Nucleus accumbens (tissue), 56 donors: ENCODE results near the gene UBE2J1.
A peak's percentile ranks its signal among the peaks of the same experiment; 100 is the strongest.

Experiments used
- DNase-seq, 56 donors: peaks; one replicate each; lab custom pipeline; 2025; lab: John Stamatoyannopoulos, UW

The UBE2J1 gene

DNA sequence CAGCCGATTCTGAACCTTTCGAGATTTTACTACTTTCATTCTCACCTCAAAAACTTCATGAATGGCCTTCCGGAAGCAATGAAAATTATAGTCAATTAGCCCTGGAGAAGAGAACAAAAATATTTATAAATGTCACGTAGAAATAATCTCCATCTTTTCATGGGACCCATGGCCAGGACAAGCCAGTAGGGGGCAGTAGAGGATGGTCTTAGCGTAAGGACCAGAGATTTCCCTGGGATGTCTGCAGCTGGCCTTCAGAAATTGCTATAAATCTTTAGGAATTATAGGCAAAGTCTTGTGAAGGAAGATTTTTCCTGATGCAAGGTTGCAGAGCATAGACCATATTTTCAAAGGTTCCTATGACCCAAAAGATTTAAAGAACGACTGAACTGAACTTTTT, 15.6 kb upstream of the UBE2J1 start:
- DNase-seq: peak in 30 of 56 donors; percentile 4 to 80 (median 32)

DNA sequence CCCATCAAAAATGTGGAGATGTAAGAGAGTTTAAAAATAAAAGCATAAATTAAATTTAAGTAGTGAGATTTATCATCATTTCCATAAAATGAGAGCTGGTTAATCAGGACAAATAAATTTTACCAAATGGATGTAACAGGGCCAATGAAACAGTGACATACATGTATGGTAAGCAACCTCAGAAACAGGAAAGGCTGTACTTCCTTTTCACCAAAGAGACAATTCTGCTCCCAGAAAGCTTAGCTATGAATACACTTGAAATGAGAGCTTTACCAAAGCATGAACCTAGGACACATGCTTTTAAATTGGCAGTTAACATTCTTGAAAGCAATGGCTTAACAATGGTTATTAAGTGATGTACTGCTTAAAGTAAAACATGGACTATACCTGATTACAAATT, 12.1 kb upstream of the UBE2J1 start:
- DNase-seq: no peak

DNA sequence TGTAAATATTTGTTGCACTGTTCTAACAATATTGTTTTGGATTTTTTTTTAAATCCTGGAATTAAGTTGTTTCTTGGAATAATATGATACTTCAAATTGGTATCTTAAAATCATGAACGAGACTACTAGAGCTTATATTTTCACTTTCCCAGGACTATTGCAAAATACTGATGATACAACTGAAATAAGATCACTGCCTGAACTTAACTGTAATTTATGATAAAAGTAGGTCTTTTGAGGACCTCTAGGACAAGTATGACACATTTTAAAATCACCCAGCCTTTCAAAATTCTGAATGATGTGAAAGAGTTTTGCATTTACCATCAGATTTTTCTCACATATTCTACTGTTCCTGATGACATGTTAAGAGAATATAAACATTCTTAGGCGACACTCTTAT, 8.6 kb upstream of the UBE2J1 start:
- no peak for DNase-seq

DNA sequence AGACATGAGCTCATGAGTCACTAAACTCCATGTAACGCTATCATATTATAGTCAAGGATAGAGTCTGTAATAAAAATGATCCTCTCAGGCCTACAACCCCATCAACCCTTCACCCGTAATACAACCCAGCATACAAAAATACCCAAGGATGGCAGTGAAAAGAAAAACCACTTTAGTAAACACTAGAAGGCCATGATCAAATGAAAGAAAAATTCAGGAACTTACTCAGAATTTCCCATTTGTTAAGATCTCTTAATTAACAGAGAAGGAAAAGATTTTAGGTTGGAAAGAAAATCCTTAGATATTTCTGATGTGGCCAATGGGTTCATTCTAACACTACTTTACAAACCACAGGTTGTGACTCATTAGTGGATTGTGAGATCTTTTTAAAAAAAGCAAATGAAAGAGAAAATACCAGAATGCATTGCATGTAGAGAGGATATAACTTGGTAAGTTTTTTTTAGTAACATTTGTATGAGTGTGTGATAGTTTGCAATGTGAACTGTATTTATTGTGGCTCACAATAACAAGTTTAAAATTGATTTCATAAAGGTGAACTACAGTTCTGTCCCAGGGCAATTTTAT, 8.0 kb upstream of the UBE2J1 start:
- no peak for DNase-seq

DNA sequence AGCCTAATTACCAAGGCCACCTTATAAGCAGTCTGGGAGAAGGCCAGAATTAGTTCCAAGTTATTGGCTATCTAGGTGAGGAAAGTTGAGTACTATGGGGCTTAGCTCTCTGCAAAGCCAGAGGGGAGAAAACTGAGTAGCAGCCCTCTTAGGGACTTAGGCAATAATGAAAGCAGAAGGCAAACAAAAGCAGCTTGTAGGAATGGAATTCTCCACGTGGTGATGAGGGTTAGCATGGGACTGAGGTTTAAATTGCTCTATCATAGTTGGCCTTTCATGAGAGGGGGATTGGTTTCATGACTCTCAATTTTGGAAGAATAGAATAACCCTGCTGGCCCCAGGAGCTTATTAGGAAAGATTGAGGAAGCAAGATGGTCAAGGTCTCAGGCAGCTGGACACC, 7.0 kb upstream of the UBE2J1 start:
- no peak for DNase-seq

DNA sequence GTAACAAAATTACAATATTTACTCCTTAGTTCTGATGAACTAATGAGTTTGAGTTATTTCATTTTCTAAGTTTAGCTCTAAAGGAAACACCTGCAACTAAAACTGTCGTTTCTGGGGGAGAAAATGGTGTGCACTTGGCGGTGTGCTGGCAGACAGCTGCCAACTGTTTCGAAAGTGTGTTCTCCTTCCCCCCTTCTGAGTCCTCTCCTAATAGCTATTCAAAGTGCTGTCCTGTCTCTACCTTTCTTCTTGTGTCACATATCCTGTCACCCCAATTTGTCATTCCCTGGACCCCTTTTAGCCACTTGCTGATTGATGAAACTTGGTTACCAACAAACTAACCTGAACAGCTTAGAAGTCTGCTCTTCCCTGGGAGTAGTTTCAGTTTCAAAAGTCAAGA, 4.9 kb upstream of the UBE2J1 start:
- no peak for DNase-seq

DNA sequence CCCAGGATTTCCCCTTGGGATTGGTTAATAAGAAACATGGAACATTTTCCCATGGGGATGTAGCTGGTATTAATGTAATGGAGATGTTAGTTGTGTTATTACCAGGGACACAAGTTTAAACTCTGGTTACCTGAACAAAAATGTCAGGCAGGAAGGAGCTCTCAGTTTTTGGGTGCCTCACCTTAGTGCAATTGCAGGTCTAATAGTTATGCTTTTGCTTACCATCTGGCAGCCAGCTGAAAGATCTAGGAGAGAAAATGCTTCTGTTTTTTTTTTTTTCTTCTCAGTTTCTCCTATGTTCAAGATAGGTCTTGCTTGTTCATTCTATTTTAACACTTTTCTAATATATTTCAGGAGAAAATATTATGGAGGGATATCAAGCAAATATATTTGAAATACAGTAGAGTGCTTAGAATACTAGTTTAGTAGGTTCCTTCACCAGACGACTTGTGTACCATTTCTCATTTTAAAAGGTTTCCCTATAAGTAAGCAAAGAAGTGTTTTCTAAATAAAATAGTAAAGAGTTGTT, 4.2 kb upstream of the UBE2J1 start:
- DNase-seq: no peak

DNA sequence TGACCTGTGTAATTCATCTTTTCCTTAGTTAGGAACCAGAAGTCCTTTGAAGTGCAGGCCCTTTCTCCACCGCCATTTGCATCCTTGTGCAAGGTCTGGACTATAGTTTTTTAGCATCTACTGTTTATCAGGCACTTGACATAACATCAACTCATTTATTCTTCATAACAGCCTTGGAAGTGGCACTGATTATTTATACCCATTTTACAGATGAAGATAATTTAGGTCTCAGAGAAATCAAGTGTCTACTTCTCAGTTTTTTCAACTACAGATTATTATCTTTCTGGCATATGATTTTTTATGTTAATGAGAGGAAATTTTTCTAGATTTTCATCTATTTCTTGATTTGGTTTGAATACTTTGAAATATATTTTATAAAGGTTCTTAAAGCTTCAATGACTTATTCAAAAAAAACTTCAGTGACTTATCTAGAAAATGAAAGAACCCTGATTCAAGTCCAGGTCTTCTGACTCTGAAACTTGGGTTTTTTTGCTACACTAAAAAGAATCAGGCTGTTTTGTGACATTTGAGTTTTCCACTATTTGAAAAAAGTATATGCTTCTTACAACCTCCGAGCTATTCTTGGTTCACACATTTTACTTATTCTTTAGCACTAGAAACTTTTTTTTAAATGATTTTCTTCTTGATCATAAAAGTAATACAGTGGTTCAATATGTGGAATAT, 3.1 kb upstream of the UBE2J1 start:
- DNase-seq: no peak

DNA sequence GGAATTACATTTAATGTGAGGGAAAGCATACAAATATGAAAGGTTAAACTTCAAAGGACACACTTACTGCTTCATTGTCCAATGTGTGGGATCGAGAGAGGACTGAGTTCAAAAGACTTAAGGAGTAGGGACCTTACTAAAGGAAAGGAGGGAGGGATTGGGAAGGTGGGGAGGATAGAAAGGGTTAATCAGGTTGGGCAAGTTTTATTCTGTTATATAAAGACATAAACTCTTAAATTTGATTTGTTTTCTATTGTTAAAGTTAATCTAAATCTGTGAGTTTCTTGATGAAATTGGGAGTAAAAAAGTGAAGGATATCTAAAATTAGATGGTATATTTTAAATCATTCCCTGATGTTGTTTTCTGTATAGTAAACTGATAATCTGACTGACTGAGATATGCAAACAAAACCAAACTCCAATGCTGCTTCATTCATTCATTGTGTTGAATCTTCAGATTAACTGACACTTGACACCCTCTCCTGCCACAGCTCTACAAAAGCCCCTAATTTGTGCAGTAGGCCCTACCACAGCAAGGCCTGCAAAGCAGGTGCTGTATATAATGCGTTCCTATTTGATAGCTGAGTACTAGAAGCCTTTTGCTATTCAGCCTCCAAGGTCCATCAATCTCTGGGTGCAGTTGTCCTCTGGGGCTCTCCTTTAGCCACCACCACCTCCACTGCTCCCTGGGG, 1.3 kb upstream of the UBE2J1 start:
- DNase-seq: no peak

DNA sequence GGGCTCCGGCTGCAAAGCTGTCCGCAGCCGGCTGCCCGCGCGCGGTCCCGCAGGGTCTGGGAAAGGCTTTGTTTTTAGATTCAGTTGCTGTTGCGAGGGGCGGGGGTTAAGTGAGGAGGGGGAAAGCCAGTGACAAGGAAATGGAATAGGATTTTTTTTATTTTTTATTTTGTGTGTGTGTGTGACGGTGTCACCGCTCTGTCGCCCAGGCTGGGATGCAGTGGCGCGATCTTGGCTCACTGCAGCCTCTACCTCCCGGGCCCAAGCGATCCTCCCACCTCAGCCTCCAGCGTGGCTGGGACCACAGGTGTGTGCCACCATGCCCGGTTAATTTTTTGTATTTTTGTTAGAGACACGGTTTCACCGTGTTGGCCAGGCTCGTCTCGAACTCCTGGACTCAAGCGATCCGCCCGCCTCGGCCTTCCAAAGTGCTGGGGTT, 615 bp upstream of the UBE2J1 start:
- DNase-seq: peak in 1 of 56 donors; percentile 27

DNA sequence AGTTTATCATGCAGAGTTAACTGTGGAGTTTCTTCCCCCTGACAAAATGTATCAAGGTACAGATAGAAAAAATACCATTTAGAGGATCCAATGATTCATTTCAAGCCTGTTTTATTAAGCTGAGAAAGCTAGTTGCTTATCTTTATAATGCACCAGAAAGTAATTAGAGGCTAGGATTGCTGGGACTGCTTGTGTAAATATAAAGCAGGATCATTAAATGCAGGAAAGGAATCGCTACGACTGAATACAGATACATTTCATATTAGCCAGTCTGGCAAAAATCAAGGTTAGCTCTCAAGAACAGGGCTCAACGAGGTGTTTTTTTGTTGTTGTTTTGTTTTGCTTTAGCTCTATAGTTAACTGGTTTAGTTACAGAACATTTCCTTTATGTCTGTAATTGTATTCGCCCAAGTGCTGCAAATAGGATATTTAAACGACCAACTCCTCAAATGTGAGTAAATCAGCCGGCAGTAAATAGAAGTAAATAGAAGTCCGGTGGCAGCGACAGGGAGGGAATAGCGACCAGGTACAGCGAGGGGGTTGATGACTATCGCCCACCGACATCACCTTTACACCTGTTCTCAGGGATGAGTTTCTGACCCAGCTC, 748 bp downstream of the UBE2J1 start:
- DNase-seq: no peak

DNA sequence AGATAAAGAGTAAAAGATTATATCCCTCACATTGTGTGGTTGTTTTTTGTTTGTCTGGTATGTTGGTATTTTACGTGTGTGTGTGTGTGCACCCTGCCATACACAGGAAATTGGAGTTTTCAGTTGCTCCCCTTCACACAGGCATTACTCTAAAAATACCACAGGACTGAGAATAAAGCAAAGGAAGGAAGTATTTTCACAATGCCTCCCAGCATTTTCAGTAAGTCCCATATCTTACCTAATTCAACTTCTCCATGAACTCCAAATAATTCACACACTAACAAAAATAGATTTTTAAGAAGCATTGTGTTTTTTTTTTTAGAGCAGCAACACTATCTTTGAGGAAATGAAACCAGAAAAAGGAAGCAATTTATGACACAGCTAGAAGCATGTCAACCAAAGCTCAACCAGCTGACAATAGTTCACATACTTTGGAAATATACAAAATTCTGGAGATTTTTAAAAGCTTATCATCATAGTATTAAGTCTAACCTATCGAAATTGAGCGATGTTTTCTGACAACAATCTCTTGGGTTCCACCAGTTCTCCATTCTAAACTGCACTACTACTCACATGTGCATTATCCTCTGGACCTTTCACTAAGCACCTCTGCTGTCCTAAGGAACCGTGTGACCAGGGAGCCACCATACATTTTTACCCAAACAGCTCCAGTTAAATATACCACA, 2.1 kb downstream of the UBE2J1 start:
- no peak for DNase-seq

DNA sequence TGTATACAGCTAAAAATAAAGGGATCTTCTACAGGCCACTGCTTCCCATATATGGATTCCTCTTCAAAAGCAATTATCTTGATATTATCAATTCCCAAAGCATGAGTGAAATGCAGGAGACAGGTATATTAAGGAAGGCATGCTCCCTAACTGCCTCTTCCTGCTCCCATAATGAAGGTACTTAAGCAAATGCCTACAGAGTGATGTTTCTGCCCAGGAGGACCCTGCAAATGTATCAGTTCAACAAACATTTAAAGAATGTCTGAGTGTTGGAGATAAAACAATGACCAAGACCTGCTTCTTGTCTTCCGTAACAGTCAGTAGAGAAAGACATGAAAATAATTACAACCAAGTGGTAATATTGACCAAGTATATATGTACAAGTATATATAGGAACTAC, 4.2 kb downstream of the UBE2J1 start:
- no peak for DNase-seq

DNA sequence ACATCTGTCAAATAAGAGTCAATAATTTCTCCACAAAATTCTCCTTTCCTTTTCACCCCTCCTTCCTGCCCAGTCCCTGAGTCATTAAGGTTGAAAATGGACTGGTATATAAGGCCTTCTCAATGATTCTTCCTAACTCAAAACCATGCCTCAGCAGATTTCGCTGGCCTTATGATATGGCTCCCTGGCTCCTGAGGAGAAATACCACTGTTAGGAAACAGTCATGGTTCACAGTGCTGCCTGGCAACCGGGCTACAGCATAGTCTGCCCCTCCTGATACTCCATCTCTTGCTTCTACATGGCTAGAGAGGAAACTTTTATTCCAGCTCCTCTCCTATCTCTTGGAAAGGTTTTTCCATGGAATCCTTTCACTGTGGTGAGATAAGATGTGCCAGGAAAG, 4.7 kb downstream of the UBE2J1 start:
- DNase-seq: no peak

DNA sequence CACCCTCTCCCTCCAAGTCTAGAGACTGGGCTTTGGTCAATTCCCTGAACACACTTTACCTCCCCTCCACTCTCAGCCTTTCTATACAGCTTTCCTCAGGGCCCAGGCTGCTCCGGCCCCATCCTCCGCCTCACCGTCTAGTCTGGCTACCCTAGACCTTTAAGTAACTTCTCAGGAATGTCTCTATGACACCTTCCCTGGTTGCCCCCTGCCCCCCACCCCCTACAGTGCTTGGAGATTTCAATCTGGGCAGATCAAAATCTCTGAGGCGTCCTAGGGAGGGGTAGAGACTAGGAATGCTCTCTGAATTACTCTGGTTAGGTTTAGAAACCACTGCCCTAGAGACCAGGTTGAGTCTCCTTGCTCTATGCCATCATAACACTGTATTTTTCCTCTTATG, 6.1 kb downstream of the UBE2J1 start:
- DNase-seq: no peak

DNA sequence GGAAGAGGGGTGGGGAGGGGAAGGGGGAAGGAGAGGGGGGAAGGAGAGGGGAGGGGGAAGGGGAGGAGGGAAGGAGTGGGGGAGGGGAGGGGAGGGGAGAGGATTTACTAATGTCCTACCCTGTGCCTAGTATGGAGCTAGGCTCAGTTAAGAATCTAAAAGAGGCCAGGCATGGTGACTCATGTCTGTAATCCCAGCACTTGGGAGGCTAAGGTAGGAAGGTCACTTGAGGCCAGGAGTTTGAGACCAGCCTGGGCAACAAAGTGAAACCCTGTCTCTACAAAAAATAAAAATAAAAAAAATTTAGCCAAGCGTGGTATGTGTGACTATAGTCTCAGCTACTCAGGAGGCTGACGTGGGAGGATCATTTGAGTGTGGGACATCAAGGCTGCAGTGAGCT, 13.0 kb downstream of the UBE2J1 start:
- no peak for DNase-seq

DNA sequence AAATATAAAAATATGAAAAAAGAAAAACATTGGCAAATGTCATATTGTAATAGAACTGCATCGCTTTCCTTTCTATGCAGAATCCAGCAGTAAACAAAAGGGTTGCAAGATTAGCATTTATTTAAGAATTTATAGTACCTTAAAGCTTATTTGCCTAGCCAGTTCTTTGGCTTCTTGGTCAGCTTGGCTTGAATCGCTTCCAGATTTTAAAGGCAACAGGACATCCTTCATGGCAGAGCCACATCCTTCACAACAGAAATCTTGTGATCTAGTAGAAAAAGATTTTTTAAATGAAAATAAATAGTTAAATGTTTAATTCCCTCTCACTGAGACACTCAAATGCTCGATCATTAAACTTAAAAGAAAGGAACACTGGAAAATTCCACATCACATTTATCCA, 17.4 kb downstream of the UBE2J1 start:
- DNase-seq: no peak

DNA sequence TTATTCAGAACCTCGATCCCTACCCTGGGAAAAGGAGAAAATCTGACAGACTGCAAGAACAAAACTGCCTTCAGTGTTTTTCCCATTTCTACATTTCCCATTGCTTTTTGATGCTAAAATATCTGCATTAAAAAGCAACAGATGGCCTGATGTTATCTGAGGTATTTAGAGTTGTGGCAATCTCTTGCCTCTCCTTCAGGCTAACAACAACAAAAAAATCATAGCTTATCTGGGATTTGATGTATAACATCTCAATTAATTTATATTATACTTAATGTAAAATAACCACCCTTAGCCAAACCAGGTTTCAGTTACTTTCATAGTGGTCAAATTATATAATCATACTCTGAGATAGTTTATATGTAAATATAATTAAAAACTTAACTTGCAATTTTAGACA, 21.6 kb downstream of the UBE2J1 start:
- no peak for DNase-seq

DNA sequence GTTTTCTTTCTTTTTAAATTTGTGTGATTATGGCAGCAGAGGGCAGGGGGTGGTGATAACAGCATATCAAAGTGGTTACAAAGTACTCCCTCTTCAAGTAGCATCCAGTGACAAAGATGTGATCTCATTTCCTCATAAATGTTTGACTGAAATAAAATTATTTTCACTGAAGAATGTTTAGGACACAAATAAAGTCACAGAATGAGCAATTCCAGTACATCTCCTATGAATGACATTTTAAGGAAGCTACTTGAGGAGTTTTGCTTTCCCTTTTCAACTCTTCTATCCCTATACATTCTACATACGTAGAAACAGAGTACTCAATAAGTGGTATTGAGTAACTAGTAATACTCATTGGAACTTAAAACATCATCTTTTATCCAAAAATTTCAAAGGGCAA, 23.5 kb downstream of the UBE2J1 start:
- DNase-seq: no peak

DNA sequence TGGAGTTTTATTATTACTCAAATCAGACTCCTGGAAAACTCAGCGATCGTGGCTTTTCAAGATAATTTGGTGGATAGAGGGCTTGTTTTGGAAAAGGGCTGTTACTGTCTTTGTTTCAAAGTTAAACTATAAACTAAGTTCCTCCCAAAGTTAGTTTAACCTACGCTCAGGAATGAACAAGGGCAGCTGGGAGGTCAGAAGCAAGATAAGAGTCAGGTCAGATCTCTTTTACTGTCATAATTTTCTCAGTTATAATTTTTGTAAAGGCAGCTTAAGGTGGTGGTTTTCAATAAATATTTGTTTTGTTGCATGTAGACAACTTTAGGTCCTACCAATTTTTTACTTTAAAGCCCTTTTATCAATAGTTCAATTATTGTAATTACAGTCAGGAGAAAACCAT, 28.2 kb downstream of the UBE2J1 start:
- no peak for DNase-seq

DNA sequence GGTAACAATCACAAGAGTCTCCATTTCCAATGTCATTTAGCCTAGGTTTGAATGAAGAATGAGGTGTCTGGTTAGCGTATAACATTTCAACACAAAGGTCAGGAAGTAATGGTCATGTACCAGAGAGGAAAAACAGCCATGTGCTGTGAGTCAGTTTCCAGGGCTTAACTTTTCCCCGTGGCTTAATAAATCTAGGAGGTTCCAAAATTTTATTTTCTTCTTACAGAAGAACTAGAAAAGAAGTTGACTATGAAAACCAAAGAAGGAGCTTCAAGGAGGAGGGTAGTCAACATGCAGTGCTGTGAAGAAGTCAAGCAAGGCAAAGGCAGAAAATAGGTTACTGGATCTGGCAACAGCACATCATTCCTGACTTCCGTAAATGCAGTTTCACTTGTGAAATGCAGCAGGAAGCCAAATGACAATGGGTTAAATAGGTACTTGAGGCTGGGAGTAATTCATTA, 29.0 kb downstream of the UBE2J1 start:
- no peak for DNase-seq
